GM21619 (cell line): Measurements from ENCODE around the gene LRRC15.

Source experiments
- ATAC-seq: cut with Tn5 transposase; IDR thresholded peaks from one replicate; pipeline ENCODE4 v1.9.1; 2021; ENCODE audit not compliant: unreplicated experiment

Gene LRRC15

DNA sequence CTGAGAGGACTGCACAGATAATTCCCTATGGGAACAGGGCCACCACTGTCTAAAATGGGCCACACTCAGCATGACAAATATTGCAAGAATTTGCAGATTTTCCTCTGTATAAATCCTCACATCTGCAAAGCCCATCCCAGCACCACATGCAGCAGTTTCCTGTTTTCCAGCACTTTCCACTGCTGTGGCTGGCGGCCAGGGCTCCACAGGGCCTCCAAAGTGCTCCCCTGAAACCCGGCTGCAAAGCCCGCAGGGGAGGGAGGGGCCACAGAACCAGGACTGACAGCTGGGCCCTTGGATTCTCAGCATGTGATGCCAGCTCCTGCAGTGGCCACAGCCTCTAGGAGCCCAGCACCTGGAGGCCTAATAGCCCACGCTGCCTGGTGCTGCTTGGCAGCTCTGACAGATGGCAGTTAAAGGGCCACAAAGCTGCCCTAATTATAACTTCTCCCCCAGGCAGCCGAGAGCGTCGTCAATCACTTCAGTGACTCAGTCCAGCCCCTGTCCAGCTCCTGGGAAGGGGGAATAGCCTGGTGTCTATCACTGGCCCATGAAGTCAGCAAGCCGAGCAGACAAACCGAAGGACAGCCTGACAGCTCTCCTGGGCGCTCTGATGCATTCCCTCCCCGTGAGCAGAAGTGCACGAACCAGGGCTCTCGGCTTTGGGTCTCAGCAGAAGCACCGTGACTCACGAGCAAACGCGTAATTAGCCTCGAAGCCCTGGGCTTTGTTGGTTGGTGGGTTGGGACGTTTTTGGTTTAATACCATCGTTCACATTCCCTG lies 4.7 kb downstream of the LRRC15 start:
- ATAC-seq, result no peak

DNA sequence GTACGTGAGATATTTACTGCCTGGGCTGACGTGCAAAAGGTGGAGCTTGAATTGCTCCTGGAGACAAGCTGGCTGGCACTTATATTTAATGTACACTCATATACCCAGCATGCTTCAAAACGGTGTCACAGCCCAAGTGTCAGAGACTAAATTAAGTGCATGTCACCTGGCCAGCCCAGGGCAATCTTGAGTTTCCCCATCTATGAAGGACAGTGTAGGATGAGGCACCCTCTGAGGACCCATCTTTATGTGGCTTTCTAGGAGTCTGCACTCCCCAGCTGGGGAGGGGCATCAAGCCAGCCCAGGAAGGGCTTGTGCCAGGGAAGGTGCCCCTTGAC lies 5.3 kb downstream of the LRRC15 start:
- no peak for ATAC-seq

DNA sequence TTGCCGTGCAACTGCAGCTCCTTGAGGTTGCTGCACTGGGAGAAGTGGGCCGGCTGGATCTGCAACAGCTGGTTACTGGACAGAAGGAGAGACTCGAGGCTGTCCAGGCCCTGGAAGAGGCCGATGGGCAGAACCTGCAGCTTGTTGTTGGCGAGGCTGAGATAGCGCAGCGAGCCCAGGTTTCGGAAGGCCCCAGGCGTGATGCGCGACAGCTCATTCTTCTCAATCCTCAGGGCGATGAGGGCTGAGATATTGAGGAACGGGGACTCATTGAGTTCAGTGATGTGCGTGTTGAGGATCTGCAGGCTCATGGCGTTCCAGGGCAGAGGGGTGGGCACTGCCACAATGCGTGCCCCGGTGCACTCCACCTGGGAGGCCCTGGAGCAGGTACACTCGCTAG lies 9.0 kb downstream of the LRRC15 start:
- ATAC-seq, result no peak

DNA sequence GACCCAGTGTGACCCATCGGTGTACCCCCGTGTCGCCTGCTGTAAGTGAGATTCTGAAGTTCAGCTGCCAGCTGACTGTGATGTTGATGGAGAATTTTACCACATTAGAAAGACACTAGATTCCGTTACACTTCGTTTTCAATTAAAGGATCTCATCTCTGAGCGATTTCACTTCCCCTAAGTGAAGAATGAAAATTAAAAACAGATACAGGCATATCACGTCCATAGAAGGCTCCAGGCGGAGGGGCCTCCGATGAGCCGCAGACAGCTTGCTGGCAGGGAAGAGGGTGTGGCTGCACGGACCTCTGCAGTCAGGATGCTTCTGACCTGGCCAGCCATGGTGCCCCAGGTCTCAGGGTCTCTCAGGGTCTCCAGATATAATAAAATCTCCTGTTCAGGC lies 11.9 kb downstream of the LRRC15 start:
- ATAC-seq, result no peak

DNA sequence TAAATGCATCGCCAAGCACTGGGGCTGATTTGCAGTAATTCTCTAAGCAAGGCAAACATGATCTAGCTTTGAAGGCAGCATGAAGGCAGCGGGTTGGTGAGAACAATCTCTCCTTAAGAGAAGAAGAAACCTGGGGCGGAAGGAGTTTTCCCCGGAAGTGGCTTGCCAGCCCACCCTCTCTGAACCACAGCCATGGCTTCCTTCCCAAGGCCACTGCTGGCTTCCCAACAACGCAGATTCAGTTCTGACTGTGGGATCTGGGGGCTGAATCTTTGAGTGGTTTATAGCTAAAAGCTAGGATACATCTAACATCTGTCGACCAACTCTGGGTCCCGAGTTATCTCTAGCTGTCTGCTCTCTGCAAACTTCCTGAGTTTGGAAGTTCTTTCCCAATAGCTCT lies 14.2 kb downstream of the LRRC15 start:
- no peak for ATAC-seq

DNA sequence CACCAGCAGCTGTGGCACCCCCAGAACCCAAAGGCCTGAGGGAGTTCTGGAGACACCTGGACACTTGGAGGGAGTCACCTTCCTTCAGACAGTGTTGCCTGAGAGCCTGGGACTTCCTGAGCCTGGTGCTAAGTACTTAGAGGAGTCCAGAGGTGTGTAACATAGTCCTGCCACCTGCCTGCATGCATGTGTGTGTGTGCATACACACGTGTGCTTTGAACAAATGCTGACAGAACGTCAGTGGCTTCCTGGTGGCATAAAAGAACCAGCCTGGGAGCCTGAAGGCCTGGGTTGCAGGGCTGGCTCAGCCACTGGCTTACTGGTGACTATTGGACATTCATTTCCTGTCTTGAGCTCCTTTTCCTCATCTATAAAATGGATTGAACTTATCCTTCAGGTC lies 15.2 kb downstream of the LRRC15 start:
- ATAC-seq, result no peak

DNA sequence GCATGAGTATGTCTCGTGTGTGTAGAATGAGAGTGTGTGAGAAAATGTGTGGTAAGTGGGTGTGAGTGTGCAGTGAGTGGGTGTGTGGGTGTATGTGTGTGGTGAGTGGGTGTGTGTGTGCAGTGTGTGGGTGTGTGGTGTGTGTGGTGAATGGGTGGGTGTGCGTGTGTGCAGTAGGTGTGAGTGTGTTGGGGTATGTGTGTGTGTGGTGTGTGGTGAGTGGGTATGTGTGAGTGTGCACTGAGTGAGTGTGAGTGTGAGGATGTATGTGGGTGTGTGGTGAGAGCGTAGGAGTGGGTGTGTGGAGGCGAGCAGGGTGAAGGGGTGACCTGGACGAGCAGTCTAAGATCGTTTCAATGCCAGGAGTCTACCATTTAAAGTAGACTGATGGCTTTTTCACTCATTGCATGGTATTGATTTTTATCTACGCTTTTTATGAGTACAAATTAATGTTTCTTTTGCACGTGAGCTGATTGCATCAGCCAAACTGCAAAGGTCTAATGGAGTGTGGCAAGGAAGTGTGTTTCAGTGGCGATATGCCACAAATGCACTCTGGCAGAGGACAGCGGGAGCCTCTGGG lies 16.8 kb downstream of the LRRC15 start:
- ATAC-seq, result no peak

DNA sequence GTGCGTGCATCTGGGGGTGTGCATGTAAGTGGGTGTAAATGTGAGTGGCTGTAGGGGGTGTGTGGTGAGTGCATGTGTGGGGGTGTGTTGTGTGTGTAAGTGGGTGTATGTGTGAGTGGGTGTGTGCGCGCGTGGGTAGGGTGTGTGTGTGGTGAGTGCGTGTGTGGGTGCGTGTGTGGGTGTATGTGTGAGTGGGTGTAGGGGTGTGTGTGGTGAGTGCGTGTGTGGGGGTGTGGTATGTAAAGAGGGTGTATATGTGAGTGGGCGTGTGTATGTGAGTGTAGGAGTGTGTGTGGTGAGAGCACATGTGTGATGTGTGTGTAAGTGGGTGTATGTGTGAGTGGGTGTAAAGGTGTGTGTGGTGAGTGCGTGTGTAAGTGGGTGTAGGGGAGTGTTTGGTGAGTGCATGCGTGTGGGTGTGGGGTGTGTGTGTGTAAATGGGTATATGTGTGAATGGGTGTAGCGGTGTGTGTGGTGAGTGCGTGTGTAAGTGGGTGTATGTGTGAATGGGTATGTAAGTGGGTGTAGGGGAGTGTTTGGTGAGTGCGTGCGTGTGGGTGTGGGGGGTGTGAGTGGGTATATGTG lies 17.5 kb downstream of the LRRC15 start:
- ATAC-seq, result no peak

DNA sequence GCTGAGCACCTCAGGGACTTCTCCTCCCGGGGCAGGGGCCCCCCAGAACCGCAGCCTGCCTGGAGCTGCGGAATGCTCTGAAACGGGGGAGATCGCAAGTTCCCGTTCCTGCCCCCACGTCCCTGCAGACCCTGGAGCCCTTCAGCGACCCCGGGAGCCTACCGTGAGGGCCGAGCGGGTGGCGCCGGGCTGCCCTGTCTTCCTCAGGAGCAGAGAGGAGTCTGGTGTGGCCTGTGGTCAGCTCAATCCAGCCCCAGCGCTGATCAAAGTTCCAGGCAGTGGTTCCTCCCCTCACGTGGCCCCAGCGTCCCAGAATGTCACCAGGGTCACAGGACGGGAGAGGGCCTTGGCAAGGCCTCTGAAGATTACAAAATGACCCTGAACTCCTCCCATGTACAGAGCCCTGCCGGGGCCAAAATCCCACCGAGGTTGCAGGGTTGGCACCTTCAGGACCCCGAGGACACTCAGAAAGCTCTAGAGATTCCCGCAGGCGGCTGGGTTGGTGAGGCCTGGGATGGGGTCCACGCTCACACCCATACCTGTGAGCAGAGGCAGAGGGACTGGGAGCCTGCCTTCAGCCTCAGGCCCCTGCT lies 18.4 kb downstream of the LRRC15 start, which contains the start of gene CPN2:
Gene CPN2 (minus strand): TSS at position 249 of the 593 bp plus-strand sequence. CDS start 8,626 bp downstream, outside the sequence.
- ATAC-seq, result no peak

DNA sequence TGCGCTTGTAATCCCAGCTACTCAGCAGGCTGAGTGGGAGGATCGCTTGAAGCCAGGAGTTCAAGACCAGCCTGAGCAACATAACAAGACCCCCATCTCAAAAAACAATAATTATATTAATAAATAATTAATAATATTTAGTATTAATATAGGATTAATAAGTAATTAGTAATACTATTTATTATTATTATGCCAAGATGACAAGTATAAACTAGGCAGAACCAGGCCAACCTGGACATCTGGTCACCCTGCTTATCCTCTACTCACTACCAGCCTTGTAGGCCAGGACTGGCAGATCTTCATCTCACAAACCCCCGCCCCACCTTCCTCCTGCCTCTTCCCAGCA lies 18.8 kb downstream of the LRRC15 start:
- ATAC-seq, result no peak

DNA sequence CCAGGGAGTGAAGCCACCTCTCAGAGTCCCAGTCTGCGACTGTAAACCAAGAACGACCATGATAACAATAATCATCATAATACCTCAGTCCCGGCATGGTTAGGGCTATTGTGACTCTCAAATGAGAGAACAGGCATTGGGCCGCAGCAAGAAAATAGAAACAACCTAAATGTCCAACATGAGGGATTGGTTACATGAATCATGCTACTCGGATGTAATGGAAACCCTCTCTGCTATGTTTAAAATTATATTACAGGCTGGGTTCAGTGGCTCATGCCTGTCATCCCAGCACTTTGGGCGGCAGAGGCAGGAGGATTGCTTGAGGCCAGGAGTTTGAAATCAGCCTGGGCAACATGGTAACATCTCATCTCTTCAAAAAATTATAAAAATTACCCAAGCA lies 21.2 kb downstream of the LRRC15 start:
- ATAC-seq, result no peak

DNA sequence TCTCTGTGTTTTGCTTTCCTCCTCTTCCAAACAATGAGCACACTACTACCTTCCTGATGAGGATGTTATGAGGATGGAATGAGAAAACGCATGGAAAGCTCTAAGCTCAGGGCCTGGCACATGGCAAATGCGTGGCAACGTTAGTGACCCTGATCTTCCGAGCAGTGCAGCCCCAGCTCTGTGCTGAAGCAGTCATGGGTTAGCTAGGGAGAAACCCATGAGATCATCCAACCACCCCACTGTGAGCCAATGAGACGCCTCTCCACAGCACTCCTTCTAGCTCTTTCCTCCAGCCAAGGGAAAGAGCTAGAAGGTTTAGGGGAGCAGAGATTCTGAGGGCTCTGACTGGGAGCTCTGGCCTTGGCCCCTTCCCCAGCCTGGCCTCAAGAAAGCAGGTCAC lies 22.9 kb downstream of the LRRC15 start:
- ATAC-seq, result no peak

DNA sequence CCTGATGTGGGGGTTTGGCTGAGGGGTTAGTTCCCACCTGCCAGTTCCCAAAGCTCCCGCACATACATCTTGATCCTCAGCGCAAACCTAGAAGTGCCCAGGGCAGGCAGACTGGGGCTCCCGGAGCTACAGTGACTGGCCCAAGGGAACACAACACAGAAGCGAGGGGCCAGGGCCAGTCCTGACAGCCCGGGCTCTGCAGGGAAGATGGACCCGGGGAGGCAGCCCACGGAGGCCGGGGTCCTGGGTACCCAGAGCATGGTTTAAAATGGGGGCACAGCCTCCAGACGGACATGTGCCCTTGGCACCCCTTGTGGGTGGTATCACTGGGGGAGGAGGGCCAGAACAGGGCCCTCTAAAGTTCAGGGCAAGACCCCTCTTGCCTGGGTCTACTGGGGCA lies 23.5 kb downstream of the LRRC15 start:
- ATAC-seq, result no peak

DNA sequence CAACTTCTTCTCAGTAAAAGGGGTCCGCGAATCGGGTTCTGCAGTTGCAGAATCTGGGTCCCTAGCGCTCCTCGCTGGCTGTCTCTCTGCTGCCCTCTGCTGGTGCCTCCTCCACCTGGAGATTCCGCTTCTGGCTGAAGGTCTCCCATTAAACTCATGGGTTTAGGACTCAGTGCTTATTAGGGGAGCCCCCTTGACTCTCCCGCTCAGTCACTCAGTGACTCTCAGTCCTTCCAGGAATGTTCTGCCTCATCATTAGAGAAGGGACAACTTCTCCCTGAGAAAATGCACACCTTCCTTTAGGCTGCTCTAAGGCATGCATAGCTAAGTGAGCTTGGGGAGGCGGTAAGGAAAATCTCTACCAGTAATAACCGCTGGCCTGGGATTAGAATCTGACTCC lies 25.5 kb downstream of the LRRC15 start:
- ATAC-seq, result no peak

DNA sequence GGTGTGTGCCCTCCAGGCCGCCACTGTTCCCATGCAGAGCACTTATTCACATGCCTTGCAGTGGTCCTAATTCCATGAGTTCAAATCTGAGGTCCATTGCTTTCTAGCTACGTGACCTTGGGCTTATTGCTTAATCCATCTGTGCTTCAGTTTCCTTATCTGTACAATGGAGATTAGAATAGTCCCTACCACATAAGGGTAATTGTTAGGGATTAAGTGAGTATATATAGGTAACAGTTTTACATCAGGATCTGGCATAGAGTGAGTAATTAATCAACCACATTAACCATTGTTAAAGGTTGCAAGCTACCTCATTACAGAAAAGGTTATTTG lies 26.0 kb downstream of the LRRC15 start:
- no peak for ATAC-seq

DNA sequence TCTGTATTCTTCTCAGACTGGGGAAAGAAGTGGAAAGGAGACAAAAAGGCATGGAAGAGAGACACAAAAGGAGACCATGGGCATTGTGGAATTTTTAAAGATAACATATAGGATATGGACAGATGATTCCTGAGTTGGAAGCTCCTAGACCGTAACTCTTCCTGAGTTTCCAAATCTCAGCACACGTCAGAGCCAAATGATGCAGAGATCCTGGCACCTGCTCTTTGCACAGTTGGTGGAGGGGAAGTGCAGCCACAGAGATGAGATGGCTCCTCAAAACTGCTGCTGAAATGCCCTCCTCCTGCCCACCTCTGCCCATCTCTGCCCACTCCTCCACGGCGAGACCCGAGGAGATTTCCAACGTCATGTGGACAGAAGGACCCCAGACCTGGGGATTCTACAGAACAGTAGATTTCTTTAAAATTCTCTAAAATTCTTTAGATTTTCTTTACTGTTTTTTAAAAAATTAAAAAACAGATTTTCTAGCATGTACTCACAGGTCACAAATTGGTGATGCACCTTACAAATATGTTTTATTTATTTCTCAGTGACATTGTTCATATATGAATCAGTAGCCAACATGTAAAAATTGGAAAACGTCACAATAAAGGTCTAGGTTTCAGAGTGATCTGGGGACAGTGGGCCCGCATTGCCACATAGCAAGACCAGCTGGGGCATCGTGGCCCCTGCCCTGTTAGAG lies 26.5 kb downstream of the LRRC15 start:
- no peak for ATAC-seq

DNA sequence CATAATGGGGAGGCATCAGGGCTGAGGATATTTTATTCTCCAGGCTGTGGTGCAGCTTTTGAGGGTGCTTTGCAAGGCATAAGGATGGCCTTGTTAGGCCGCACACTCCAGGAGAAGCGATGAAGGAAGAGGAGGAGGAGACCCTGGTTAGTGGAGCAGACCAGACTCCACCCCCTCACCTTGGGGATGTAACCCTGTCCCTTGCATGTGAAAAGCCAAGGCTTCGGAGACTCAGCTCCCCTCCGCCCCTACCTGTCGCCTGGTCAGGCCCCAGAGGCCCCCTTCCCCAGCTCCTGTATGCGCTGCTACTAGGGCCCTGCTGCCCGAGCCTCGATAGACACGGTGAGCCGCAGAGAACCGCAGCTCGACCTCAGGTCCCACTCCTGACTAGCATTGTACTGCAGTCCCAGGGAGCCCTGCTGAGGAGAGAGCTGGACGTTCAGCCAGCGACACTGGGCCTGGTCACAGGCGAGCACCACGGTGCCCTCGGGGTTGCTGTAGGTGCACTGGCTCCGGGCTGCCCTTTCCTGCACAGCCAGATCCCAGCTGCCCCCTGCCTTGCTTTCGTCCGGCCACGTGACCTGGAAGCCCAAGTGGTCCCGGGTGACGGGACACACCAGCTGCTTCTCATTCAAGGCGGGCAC lies 28.7 kb downstream of the LRRC15 start:
- no peak for ATAC-seq

DNA sequence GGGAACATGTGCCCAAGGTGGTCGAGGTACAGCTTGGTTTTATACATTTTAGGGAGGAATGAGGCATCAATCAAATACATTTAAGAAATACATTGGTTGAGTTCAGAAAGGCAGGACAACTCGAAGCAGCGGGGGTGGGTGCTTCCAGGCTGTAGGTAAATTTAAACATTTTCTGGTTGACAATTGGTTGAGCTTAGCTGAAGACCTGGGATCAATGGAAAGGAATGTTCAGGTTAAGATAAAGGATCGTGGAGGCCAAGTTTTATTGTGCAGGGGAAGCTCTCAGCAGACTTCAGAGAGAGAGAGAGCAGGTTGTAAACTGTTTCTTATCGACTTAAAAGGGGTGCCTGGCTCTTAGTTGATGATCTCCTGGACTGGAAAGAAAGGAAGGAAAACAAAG lies 29.7 kb downstream of the LRRC15 start:
- no peak for ATAC-seq

DNA sequence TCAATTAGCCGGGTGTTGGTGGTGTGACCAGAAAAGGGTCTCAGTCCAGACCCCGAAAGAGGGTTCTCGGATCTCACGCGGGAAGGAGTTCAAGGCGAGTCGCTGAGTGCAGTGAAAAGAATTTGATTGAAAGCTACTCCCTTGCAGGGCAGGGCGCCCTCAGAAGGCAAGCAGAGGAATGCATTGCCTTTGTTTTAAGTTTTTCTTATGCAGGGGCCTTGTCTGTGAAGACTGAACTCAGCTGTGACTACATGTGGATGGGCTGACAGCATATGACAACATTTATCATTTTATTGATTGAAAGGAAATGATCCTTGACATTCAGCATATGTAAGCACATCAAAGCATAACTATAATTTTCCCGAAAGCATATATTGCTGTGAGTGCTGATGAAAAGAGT lies 30.2 kb downstream of the LRRC15 start:
- ATAC-seq, result no peak

DNA sequence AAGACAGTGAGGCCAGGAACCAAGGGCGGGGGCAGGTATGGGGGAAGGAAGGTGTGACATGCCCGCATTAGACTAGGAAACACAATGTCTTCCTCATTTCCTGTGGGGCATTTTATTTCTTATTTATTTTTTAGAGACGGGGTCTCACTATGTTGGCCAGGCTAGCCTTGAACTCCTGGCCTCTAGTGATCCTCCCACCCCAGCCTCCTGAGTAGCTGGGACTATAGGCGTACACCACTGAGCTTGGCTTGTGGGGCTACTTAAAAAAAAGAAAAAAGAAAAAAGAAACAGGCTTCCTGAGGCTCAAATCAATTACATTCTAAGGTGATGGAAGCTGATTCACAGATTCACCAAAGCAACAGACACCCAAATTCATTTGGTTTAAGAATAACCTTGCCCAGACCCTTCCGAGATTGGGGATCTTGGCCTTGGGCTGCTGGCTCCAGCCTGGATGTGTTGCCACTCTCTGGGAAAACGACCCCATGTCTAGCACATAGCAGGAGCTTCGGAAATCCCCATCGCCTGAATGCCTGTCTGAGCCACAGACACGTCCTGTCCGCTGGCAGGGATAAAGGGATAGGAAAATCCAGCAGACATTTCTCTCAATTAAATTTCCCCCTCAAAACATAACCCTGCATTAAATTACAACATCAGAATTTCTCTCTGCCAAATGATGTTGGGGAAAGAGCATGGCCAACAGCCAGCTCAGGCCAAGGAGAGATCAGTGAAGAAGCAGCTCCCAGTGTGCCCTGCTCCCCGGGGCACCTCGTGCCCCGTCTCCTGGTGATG lies 31.4 kb downstream of the LRRC15 start:
- ATAC-seq, result no peak
